ENCODE results near the gene RASGEF1C. TPM values are rescaled to one million over a fixed set of nuclear protein-coding genes. Genes with fewer than 3 reads are reported as not detected.
A peak's percentile ranks its signal among the peaks of the same experiment; 100 is the strongest.

Gene RASGEF1C
- total RNA-seq, 1 donor from 2014 or later = 0.26 TPM

- no peaks in the 10 kb centered on the region for H3K27me3 ChIP-seq
- DNase-seq (ENCODE audit: low spot score) = no peak
Observed at GRCh38 chr5:180141068-180141660, 67.8 kb downstream of the RASGEF1C start.

GRCh38 chr5:180140571-180140970 is 68.4 kb downstream of the RASGEF1C start:
- Histone ChIP-seq H3K36me3 (no peaks in the 10 kb centered on the region), H3K27ac (no peak overlapping the region), H3F3A (ENCODE audit: low read depth) (no peaks in the 10 kb centered on the region), H3K4me2 (no peak overlapping the region), H4K20me1 (ENCODE audit: low read depth) (no peaks in the 10 kb centered on the region), H3K9me3 (ENCODE audit: low read depth) (no peaks in the 10 kb centered on the region), H2AFZ (replicated peaks) (no peak overlapping the region), H3K9ac (no peak overlapping the region), H3K27me3 (no peaks in the 10 kb centered on the region), H3K79me2 (ENCODE audit: low read depth) (no peaks in the 10 kb centered on the region), H3K4me3 (no peak overlapping the region), H3K4me1 (peaks cover 5% of the 10 kb centered on the region)
- Mint-ChIP-seq H3K4me1 (peaks cover 40% of the 10 kb centered on the region), H3K4me3 (no peak overlapping the region), H3K9me3 (peaks cover 4% of the 10 kb centered on the region), H3K36me3 (no peaks in the 10 kb centered on the region), H3K27me3 (ENCODE audit: insufficient read depth, low read depth) (peaks cover 6% of the 10 kb centered on the region), H3K27ac (peak overlapping the region; percentile 67)
- no peak for DNase-seq (ENCODE audit: low spot score)
- no peak for TF ChIP-seq EZH2phosphoT487 (IDR thresholded peaks at IDR 0.05)
- TF ChIP-seq, protein P1, sequence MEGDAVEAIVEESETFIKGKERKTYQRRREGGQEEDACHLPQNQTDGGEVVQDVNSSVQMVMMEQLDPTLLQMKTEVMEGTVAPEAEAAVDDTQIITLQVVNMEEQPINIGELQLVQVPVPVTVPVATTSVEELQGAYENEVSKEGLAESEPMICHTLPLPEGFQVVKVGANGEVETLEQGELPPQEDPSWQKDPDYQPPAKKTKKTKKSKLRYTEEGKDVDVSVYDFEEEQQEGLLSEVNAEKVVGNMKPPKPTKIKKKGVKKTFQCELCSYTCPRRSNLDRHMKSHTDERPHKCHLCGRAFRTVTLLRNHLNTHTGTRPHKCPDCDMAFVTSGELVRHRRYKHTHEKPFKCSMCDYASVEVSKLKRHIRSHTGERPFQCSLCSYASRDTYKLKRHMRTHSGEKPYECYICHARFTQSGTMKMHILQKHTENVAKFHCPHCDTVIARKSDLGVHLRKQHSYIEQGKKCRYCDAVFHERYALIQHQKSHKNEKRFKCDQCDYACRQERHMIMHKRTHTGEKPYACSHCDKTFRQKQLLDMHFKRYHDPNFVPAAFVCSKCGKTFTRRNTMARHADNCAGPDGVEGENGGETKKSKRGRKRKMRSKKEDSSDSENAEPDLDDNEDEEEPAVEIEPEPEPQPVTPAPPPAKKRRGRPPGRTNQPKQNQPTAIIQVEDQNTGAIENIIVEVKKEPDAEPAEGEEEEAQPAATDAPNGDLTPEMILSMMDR (IDR thresholded peaks at IDR 0.05) = no peak

More at GRCh38 chr5:180141068-180141660, 67.8 kb downstream of the RASGEF1C start:
- H3K4me3 Mint-ChIP-seq = no peak overlapping the region
- H3K27ac ChIP-seq = no peak overlapping the region
- H3K9me3 Mint-ChIP-seq = peaks cover 7% of the 10 kb centered on the region
- H3K27me3 Mint-ChIP-seq (ENCODE audit: insufficient read depth, low read depth) = peaks cover 6% of the 10 kb centered on the region
- TF ChIP-seq EZH2phosphoT487 (IDR thresholded peaks at IDR 0.05) (no peak), EZH2 (IDR thresholded peaks at IDR 0.05) (no peak)
- TF ChIP-seq, protein P1 (IDR thresholded peaks at IDR 0.05) = no peak
- no peak overlapping the region for H3K4me2 ChIP-seq
- H3K9ac ChIP-seq = no peak overlapping the region
- peaks cover 5% of the 10 kb centered on the region for H3K4me1 ChIP-seq
- no peaks in the 10 kb centered on the region for H3K79me2 ChIP-seq (ENCODE audit: low read depth)
- H3K27ac Mint-ChIP-seq = peak overlapping the region; percentile 96
- H3K4me1 Mint-ChIP-seq = peaks cover 40% of the 10 kb centered on the region
- no peaks in the 10 kb centered on the region for H3F3A ChIP-seq (ENCODE audit: low read depth)
- H2AFZ ChIP-seq (replicated peaks) = no peak overlapping the region
- H3K4me3 ChIP-seq = no peak overlapping the region
- no peaks in the 10 kb centered on the region for H3K9me3 ChIP-seq (ENCODE audit: low read depth)
- H4K20me1 ChIP-seq (ENCODE audit: low read depth) = no peaks in the 10 kb centered on the region
- no peaks in the 10 kb centered on the region for H3K36me3 Mint-ChIP-seq
- no peaks in the 10 kb centered on the region for H3K36me3 ChIP-seq

GRCh38 chr5:180140079-180140554 is 68.9 kb downstream of the RASGEF1C start:
- Histone ChIP-seq H3K9me3 (ENCODE audit: low read depth) (no peaks in the 10 kb centered on the region), H3K36me3 (no peaks in the 10 kb centered on the region), H3K9ac (no peak overlapping the region), H2AFZ (replicated peaks) (no peak overlapping the region), H3K4me3 (no peak overlapping the region), H3K4me2 (no peak overlapping the region), H3K79me2 (ENCODE audit: low read depth) (no peaks in the 10 kb centered on the region), H3K27me3 (no peaks in the 10 kb centered on the region), H3F3A (ENCODE audit: low read depth) (no peaks in the 10 kb centered on the region), H3K27ac (no peak overlapping the region), H4K20me1 (ENCODE audit: low read depth) (no peaks in the 10 kb centered on the region), H3K4me1 (peaks cover 5% of the 10 kb centered on the region)
- no peaks in the 10 kb centered on the region for H3K36me3 Mint-ChIP-seq
- H3K4me3 Mint-ChIP-seq = no peak overlapping the region
- peaks cover 40% of the 10 kb centered on the region for H3K4me1 Mint-ChIP-seq
- DNase-seq (ENCODE audit: low spot score) = no peak
- no peak overlapping the region for H3K27ac Mint-ChIP-seq
- peaks cover 2% of the 10 kb centered on the region for H3K9me3 Mint-ChIP-seq
- TF ChIP-seq, protein P1 (IDR thresholded peaks at IDR 0.05) = no peak
- TF ChIP-seq EZH2 (IDR thresholded peaks at IDR 0.05) (no peak), EZH2phosphoT487 (IDR thresholded peaks at IDR 0.05) (no peak)
- H3K27me3 Mint-ChIP-seq (ENCODE audit: insufficient read depth, low read depth) = peaks cover 6% of the 10 kb centered on the region
